GM19455 (cell line): ENCODE data around the gene BLOC1S1.
"Not testable (repeated sequence)": the region's sequence is repeated elsewhere in the genome, so short reads cannot be mapped to it uniquely, and the experiment has no call there.

Source experiments
- ATAC-seq: cut with Tn5 transposase; IDR thresholded peaks from one replicate; pipeline ENCODE4 v1.9.1; 2021; ENCODE audit not compliant: unreplicated experiment

Gene BLOC1S1

GRCh38 chr12:55743406-55744339 is 27.8 kb downstream of the BLOC1S1 start:
- peak; percentile 65 for ATAC-seq

- no peak for ATAC-seq
Observed at GRCh38 chr12:55744340-55745030, 28.6 kb downstream of the BLOC1S1 start.

- ATAC-seq = no peak
Observed at GRCh38 chr12:55745361-55746173, 29.7 kb downstream of the BLOC1S1 start.

GRCh38 chr12:55746174-55746912 is 30.5 kb downstream of the BLOC1S1 start:
- no peak for ATAC-seq

- no peak for ATAC-seq
Observed at GRCh38 chr12:55746913-55747231, 31.0 kb downstream of the BLOC1S1 start.

GRCh38 chr12:55748230-55748993 is 32.6 kb downstream of the BLOC1S1 start:
- ATAC-seq = no peak

GRCh38 chr12:55755246-55755645 is 39.4 kb downstream of the BLOC1S1 start:
- ATAC-seq = no peak

GRCh38 chr12:55757701-55758100 is 41.9 kb downstream of the BLOC1S1 start:
- ATAC-seq = no peak

GRCh38 chr12:55758575-55758974 is 42.7 kb downstream of the BLOC1S1 start:
- not testable (repeated sequence) for ATAC-seq

GRCh38 chr12:55760663-55761062 is 44.8 kb downstream of the BLOC1S1 start:
- ATAC-seq = no peak

GRCh38 chr12:55762646-55763045 is 46.8 kb downstream of the BLOC1S1 start:
- no peak for ATAC-seq

GRCh38 chr12:55765736-55766290 is 50.0 kb downstream of the BLOC1S1 start:
- ATAC-seq = no peak

GRCh38 chr12:55767156-55767555 is 51.3 kb downstream of the BLOC1S1 start:
- ATAC-seq = no peak
